Measurements from ENCODE around the gene HIPK2.

- peak in 2 of 6 experiments; percentile 14 to 26 for TF ChIP-seq CTCF (IDR thresholded peaks at IDR 0.05)
- TF ChIP-seq POLR2A (IDR thresholded peaks at IDR 0.05) = no peak
Measured at GRCh38 chr7:139827042-139827441, 49.2 kb upstream of the HIPK2 start.
